Chondrocyte (in vitro differentiated cells): ENCODE data around the gene MAP2K5. TPM values are rescaled to one million over a fixed set of nuclear protein-coding genes. Genes with fewer than 3 reads are reported as not detected.

Experiments used
- DNase-seq: peaks from one replicate; pipeline ENCODE4 v3.0.0; 2021; ENCODE audit warnings: mixed read lengths, low spot score
- H3K27ac Mint-ChIP-seq: one replicate; pipeline ENCODE4 v1.8.0; 2021; ENCODE audit warnings: mild to moderate bottlenecking, moderate library complexity, mixed read lengths; ENCODE audit not compliant: unreplicated experiment
- H3K27me3 Mint-ChIP-seq: 2 replicates; pipeline ENCODE4 v1.8.0; 2021; ENCODE audit warnings: low read depth, mixed read lengths
- H3K36me3 Mint-ChIP-seq: 2 replicates; pipeline ENCODE4 v1.8.0; 2021; ENCODE audit warnings: low read depth, mixed read lengths
- H3K4me1 Mint-ChIP-seq: 2 replicates; pipeline ENCODE4 v1.8.0; 2021; ENCODE audit warnings: low read depth, mild to moderate bottlenecking, mixed read lengths
- H3K4me3 Mint-ChIP-seq: one replicate; pipeline ENCODE4 v1.8.0; 2021; ENCODE audit warnings: mild to moderate bottlenecking, moderate library complexity, mixed read lengths; ENCODE audit not compliant: unreplicated experiment
- H3K9me3 Mint-ChIP-seq: 2 replicates; pipeline ENCODE4 v1.8.0; 2021; ENCODE audit warnings: low read depth, mixed read lengths
- CTCF ChIP-seq: fragments of 200-600 bp; sonication (generic); IDR thresholded peaks from 2 replicates; pipeline ENCODE4 v1.5.0; 2021; ENCODE audit warnings: antibody characterized with exemption, mild to moderate bottlenecking, moderate library complexity
- total RNA-seq: library from RNA; stranded (reverse); gene quantifications from 3 replicates; pipeline ENCODE4 v1.2.1, GENCODE V29; 2021

The MAP2K5 gene
- total RNA-seq, 1 donor from 2014 or later, result 14.0 TPM

GRCh38 chr15:67743558-67743957 is 201.1 kb downstream of the MAP2K5 start:
- Mint-ChIP-seq H3K9me3 (no peaks in the 10 kb centered on the region), H3K4me1 (peaks cover 16% of the 10 kb centered on the region), H3K27ac (no peak overlapping the region), H3K36me3 (peaks cover 1% of the 10 kb centered on the region), H3K27me3 (no peaks in the 10 kb centered on the region), H3K4me3 (no peak overlapping the region)
- DNase-seq, result no peak
- TF ChIP-seq CTCF, result no peak

- Mint-ChIP-seq H3K4me1 (peaks cover 16% of the 10 kb centered on the region), H3K4me3 (no peak overlapping the region), H3K9me3 (no peaks in the 10 kb centered on the region), H3K36me3 (peaks cover 1% of the 10 kb centered on the region), H3K27ac (no peak overlapping the region), H3K27me3 (no peaks in the 10 kb centered on the region)
- no peak for DNase-seq
- no peak for TF ChIP-seq CTCF
Observed at GRCh38 chr15:67744331-67745072, 202.0 kb downstream of the MAP2K5 start.

- H3K27ac Mint-ChIP-seq, result no peak overlapping the region
- no peaks in the 10 kb centered on the region for H3K9me3 Mint-ChIP-seq
- no peak for TF ChIP-seq CTCF
- H3K4me1 Mint-ChIP-seq, result peaks cover 16% of the 10 kb centered on the region
- H3K27me3 Mint-ChIP-seq, result no peaks in the 10 kb centered on the region
- no peak overlapping the region for H3K4me3 Mint-ChIP-seq
- H3K36me3 Mint-ChIP-seq, result peaks cover 1% of the 10 kb centered on the region
- DNase-seq, result no peak
Observed at GRCh38 chr15:67745073-67746006, 202.8 kb downstream of the MAP2K5 start.

- H3K36me3 Mint-ChIP-seq, result peaks cover 1% of the 10 kb centered on the region
- H3K9me3 Mint-ChIP-seq, result no peaks in the 10 kb centered on the region
- no peak for DNase-seq
- no peaks in the 10 kb centered on the region for H3K27me3 Mint-ChIP-seq
- H3K27ac Mint-ChIP-seq, result no peak overlapping the region
- no peak overlapping the region for H3K4me3 Mint-ChIP-seq
- peaks cover 16% of the 10 kb centered on the region for H3K4me1 Mint-ChIP-seq
- no peak for TF ChIP-seq CTCF
Observed at GRCh38 chr15:67746022-67746421, 203.5 kb downstream of the MAP2K5 start.

- no peak for TF ChIP-seq CTCF
- no peak for DNase-seq
- no peaks in the 10 kb centered on the region for H3K27me3 Mint-ChIP-seq
- peaks cover 2% of the 10 kb centered on the region for H3K36me3 Mint-ChIP-seq
- H3K9me3 Mint-ChIP-seq, result no peaks in the 10 kb centered on the region
- no peak overlapping the region for H3K4me3 Mint-ChIP-seq
- no peak overlapping the region for H3K27ac Mint-ChIP-seq
- peaks cover 16% of the 10 kb centered on the region for H3K4me1 Mint-ChIP-seq
Observed at GRCh38 chr15:67746450-67746849, 203.9 kb downstream of the MAP2K5 start.
